K562 (cell line): ENCODE measurements around the gene ZNF30. TPM values are rescaled to one million over a fixed set of nuclear protein-coding genes. Genes with fewer than 3 reads are reported as not detected.

Experiments used
- ILK ChIP-seq: fragments of 450-650 bp; IDR thresholded peaks from 2 replicates; pipeline ENCODE4 v1.6.1; 2016; ENCODE audit warnings: missing genetic modification characterization, low read depth, mild to moderate bottlenecking, missing compliant biosample characterization, moderate library complexity, borderline replicate concordance
- polyA plus RNA-seq, 8 experiments: library from polyadenylated mRNA; depleted of rRNA in 4 of 8; stranded (reverse) in 5 of 8; unstranded in 3 of 8; fragments of >200 nt; fragmentation: Nextera tagmentation in 2 of 8; fragmentation: Illumina TruSeq in 1 of 8; extraction: Ambion mirVana in 2 of 8; extraction: Trizol in 1 of 8; gene quantifications; 2 replicates each; pipeline versions ENCODE4 v1.2.1 to v1.2.3, GENCODE V29; 2011 to 2014; ENCODE audit warnings: inconsistent platforms in 1 of 8, missing spikeins in 1 of 8
- total RNA-seq, 7 experiments: library from RNA; depleted of rRNA in 6 of 7; stranded (reverse); fragments of >200 nt in 6 of 7; fragmentation: Illumina TruSeq in 2 of 7; extraction: Trizol in 2 of 7; gene quantifications; 2 replicates each; pipeline versions ENCODE4 v1.2.1 to v1.2.3, GENCODE V29; 2011 to 2021; ENCODE audit warnings: low replicate concordance in 1 of 7
- TF ChIP-seq, protein P1 (sequence below): fragments of 250-450 bp; sonication (Bioruptor Pico); IDR thresholded peaks from 2 replicates; pipeline ENCODE4 v1.9.0; 2021; ENCODE audit warnings: mild to moderate bottlenecking
- TF ChIP-seq, protein P2 (sequence below), 2 experiments: fragments of 450-650 bp; conservative IDR thresholded peaks; 2 replicates each; pipeline ENCODE4 v1.6.1; 2017; ENCODE audit warnings: mild to moderate bottlenecking in 2 of 2, moderate library complexity in 2 of 2
- TF ChIP-seq, protein P3 (sequence below), 2 experiments: fragments of 450-650 bp in 1 of 2; IDR thresholded peaks; 2 replicates each; pipeline ENCODE4 v1.6.1; 2011 to 2017; ENCODE audit warnings: low read depth in 2 of 2, antibody characterized with exemption in 1 of 2, borderline replicate concordance in 1 of 2, low read length in 1 of 2, mild to moderate bottlenecking in 1 of 2, mixed read lengths in 1 of 2; ENCODE audit not compliant: control insufficient read depth in 1 of 2

The ZNF30 gene
- total and polyA plus RNA-seq, 9 of the 15 experiments (the other 6 are each of a cell fraction or from before 2014, with no cell fraction given) = 7.3 to 13.4 (median 10.6) TPM

DNA sequence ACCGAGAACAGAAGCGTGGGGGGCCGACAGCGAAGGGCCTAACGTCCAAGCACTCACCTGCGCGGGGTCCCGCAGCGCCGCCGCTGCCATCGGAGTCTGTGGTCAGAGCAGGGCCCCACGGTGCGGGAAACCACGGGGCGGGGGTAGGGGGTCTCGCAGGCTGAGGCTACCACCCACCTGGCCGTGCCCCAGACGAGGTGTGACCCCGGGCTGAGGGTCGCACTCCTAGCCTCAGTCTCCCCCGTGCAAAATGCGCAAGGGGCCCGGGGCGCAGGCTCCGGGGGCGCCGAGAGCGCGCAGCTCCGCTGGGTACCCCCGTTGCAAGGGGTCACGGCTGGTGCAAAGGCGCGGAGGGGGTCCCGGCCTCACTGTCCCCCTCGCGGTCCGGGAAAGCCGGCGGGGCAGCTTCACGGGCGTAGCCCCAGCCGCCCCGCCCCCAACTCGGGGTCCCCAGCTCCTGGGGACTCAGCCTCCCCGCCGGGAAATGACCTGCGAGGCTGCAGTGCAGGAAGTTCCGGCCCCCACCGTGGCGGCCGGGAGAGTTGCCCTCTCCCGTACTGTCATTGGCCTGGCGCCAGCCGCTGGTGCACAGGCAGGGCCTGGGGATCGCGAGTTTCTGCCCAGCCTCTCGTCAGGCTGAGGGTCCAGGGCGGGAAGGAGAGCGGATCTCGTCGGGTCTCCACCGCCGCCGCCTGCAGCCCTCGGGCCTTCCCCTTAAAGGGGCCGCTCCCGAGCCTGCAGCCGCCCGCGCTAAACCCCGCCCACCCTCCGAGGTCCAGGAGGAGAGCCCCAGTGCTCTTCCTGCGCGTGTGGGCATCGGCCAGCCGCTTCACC is 37.1 kb downstream of the ZNF30 start, which contains the start of gene ZNF792 (continued):
- TF ChIP-seq, protein P1, sequence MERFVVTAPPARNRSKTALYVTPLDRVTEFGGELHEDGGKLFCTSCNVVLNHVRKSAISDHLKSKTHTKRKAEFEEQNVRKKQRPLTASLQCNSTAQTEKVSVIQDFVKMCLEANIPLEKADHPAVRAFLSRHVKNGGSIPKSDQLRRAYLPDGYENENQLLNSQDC (CRISPR knock-in tag) = no peak
- TF ChIP-seq, protein P2, sequence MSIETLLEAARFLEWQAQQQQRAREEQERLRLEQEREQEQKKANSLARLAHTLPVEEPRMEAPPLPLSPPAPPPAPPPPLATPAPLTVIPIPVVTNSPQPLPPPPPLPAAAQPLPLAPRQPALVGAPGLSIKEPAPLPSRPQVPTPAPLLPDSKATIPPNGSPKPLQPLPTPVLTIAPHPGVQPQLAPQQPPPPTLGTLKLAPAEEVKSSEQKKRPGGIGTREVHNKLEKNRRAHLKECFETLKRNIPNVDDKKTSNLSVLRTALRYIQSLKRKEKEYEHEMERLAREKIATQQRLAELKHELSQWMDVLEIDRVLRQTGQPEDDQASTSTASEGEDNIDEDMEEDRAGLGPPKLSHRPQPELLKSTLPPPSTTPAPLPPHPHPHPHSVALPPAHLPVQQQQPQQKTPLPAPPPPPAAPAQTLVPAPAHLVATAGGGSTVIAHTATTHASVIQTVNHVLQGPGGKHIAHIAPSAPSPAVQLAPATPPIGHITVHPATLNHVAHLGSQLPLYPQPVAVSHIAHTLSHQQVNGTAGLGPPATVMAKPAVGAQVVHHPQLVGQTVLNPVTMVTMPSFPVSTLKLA (conservative IDR thresholded peaks at IDR 0.05) = 0 out of 4 replicates have a peak, but pooled peaks of 1 of the 2 experiments have one; percentile 57
- no peak for TF ChIP-seq ILK (tag)
- TF ChIP-seq, protein P3, sequence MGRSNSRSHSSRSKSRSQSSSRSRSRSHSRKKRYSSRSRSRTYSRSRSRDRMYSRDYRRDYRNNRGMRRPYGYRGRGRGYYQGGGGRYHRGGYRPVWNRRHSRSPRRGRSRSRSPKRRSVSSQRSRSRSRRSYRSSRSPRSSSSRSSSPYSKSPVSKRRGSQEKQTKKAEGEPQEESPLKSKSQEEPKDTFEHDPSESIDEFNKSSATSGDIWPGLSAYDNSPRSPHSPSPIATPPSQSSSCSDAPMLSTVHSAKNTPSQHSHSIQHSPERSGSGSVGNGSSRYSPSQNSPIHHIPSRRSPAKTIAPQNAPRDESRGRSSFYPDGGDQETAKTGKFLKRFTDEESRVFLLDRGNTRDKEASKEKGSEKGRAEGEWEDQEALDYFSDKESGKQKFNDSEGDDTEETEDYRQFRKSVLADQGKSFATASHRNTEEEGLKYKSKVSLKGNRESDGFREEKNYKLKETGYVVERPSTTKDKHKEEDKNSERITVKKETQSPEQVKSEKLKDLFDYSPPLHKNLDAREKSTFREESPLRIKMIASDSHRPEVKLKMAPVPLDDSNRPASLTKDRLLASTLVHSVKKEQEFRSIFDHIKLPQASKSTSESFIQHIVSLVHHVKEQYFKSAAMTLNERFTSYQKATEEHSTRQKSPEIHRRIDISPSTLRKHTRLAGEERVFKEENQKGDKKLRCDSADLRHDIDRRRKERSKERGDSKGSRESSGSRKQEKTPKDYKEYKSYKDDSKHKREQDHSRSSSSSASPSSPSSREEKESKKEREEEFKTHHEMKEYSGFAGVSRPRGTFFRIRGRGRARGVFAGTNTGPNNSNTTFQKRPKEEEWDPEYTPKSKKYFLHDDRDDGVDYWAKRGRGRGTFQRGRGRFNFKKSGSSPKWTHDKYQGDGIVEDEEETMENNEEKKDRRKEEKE (IDR thresholded peaks at IDR 0.05; ENCODE audit: borderline replicate concordance in 1 of 2, control insufficient read depth in 1 of 2, low read depth in 2 of 2, low read length in 1 of 2) = no peak
- TF ChIP-seq, all 486 proteins: peak for 54
